DMS79 (cell line): ENCODE measurements around the gene DRC1.

Source experiments
- DNase-seq: peaks from one replicate; lab custom pipeline; 2025; lab: John Stamatoyannopoulos, UW

The DRC1 gene

GRCh38 chr2:26477911-26478253, 76.2 kb downstream of the DRC1 start, which contains the start of gene OTOF:
Gene OTOF (minus strand): TSS chr2:26478124.
- no peak for DNase-seq

- no peak for DNase-seq
Observed at GRCh38 chr2:26478366-26478765, 76.6 kb downstream of the DRC1 start.

- no peak for DNase-seq
Observed at GRCh38 chr2:26479131-26479788, 77.5 kb downstream of the DRC1 start.

GRCh38 chr2:26479789-26480565, 78.3 kb downstream of the DRC1 start:
- DNase-seq: no peak

GRCh38 chr2:26480566-26481423, 79.1 kb downstream of the DRC1 start:
- no peak for DNase-seq

- DNase-seq: no peak
Observed at GRCh38 chr2:26481706-26482105, 80.0 kb downstream of the DRC1 start.

GRCh38 chr2:26482211-26483026, 80.7 kb downstream of the DRC1 start:
- no peak for DNase-seq

GRCh38 chr2:26483027-26483326, 81.3 kb downstream of the DRC1 start:
- no peak for DNase-seq

- no peak for DNase-seq
Observed at GRCh38 chr2:26483516-26483915, 81.8 kb downstream of the DRC1 start.

GRCh38 chr2:26483957-26484565, 82.3 kb downstream of the DRC1 start:
- DNase-seq: no peak

- no peak for DNase-seq
Observed at GRCh38 chr2:26484579-26484978, 82.9 kb downstream of the DRC1 start.

GRCh38 chr2:26485099-26485498, 83.4 kb downstream of the DRC1 start:
- no peak for DNase-seq

GRCh38 chr2:26485725-26486418, 84.2 kb downstream of the DRC1 start:
- DNase-seq: no peak

- no peak for DNase-seq
Observed at GRCh38 chr2:26486789-26487188, 85.1 kb downstream of the DRC1 start.

- no peak for DNase-seq
Observed at GRCh38 chr2:26487192-26487591, 85.5 kb downstream of the DRC1 start.

GRCh38 chr2:26488463-26489212, 86.9 kb downstream of the DRC1 start:
- no peak for DNase-seq

- no peak for DNase-seq
Observed at GRCh38 chr2:26489213-26489850, 87.6 kb downstream of the DRC1 start.

GRCh38 chr2:26491563-26492167, 89.9 kb downstream of the DRC1 start:
- no peak for DNase-seq

GRCh38 chr2:26492749-26493515, 91.2 kb downstream of the DRC1 start:
- no peak for DNase-seq
